PC-3 (cell line): ENCODE results near the gene COL9A3. TPM values are rescaled to one million over a fixed set of nuclear protein-coding genes. Genes with fewer than 3 reads are reported as not detected.
A peak's percentile ranks its signal among the peaks of the same experiment; 100 is the strongest.

ENCODE experiments used
- ATAC-seq: fragments of 200-7000 bp; cut with Tn5 transposase; 2 replicates; pipeline ENCODE4 v1.9.1; 2020; ENCODE audit warnings: mild to moderate bottlenecking, moderate library complexity
- BruUV-seq: library from RNA; stranded (reverse); fragments of 400-500 nt; replicated peaks from 2 replicates; lab custom pipeline; 2021; lab: Mats Ljungman, UMichigan
- CTCF ChIA-PET: fragments of 300-600 bp; sonication (Branson Sonifier 250); formaldehyde crosslinking; loops from one replicate; lab custom pipeline; 2022; ENCODE audit warnings: antibody characterized with exemption; lab: Charles Lee
- POLR2A ChIA-PET: fragments of 300-600 bp; sonication (Branson Sonifier 250); formaldehyde crosslinking; loops from one replicate; lab custom pipeline; 2022; ENCODE audit warnings: antibody characterized with exemption; ENCODE audit not compliant: unreplicated experiment; lab: Charles Lee
- DNase-seq: peaks from one replicate; pipeline ENCODE4 v3.0.0-alpha.2; 2015
- H2AFZ ChIP-seq: fragments of 300-600 bp; sonication (generic); 2 replicates; pipeline ENCODE4 v1.6.0; 2016; ENCODE audit warnings: antibody characterized with exemption, low read length
- H3F3A ChIP-seq: fragments of 300-600 bp; sonication (generic); one replicate; pipeline ENCODE4 v1.6.0; 2017; ENCODE audit warnings: antibody characterized with exemption, low read length, control low read depth, mild to moderate bottlenecking; ENCODE audit not compliant: unreplicated experiment
- H3K27ac ChIP-seq: fragments of 300-600 bp; sonication (generic); 2 replicates; pipeline ENCODE4 v1.5.1; 2016; ENCODE audit warnings: mild to moderate bottlenecking, low read length
- H3K27me3 ChIP-seq: fragments of 300-600 bp; sonication (generic); 2 replicates; pipeline ENCODE4 v1.6.1; 2016; ENCODE audit warnings: low read length, mixed read lengths
- H3K36me3 ChIP-seq: fragments of 300-600 bp; sonication (generic); 2 replicates; pipeline ENCODE4 v1.6.1; 2016; ENCODE audit warnings: low read depth, mixed run types, low read length, mixed read lengths
- H3K4me1 ChIP-seq: fragments of 300-600 bp; sonication (generic); 2 replicates; pipeline ENCODE4 v1.5.1; 2016; ENCODE audit warnings: low read length; ENCODE audit not compliant: insufficient read depth
- H3K4me2 ChIP-seq: fragments of 300-600 bp; sonication (generic); 2 replicates; pipeline ENCODE4 v1.6.0; 2016; ENCODE audit warnings: low read length
- H3K4me3 ChIP-seq: fragments of 300-600 bp; sonication (generic); 2 replicates; pipeline ENCODE4 v1.5.1; 2016; ENCODE audit warnings: mild to moderate bottlenecking, low read length, mixed read lengths
- H3K79me2 ChIP-seq: fragments of 300-600 bp; sonication (generic); 2 replicates; pipeline ENCODE4 v1.6.1; 2017; ENCODE audit warnings: low read length, mixed read lengths
- H3K9ac ChIP-seq: fragments of 300-600 bp; sonication (generic); 2 replicates; pipeline ENCODE4 v1.6.0; 2016; ENCODE audit warnings: mild to moderate bottlenecking, low read length
- H3K9me2 ChIP-seq: fragments of 300-600 bp; sonication (generic); replicated peaks from 2 replicates; pipeline ENCODE4 v1.6.1; 2016; ENCODE audit warnings: mixed run types, low read length, mixed read lengths
- H3K9me3 ChIP-seq: fragments of 300-600 bp; sonication (generic); 2 replicates; pipeline ENCODE4 v1.6.1; 2016; ENCODE audit warnings: low read length, mixed read lengths
- H4K20me1 ChIP-seq: fragments of 300-600 bp; sonication (generic); 2 replicates; pipeline ENCODE4 v1.6.1; 2016; ENCODE audit warnings: low read length, mixed read lengths
- CTCF ChIP-seq: fragments of 300-600 bp; sonication (generic); conservative IDR thresholded peaks from 2 replicates; pipeline ENCODE4 v1.5.1; 2017; ENCODE audit warnings: antibody characterized with exemption, low read depth, mild to moderate bottlenecking, low read length
- EZH2 ChIP-seq: fragments of 300-600 bp; sonication (generic); IDR thresholded peaks from one replicate; pipeline ENCODE4 v1.6.1; 2017; ENCODE audit warnings: antibody characterized with exemption, mild to moderate bottlenecking, low read length; ENCODE audit not compliant: unreplicated experiment
- EZH2phosphoT487 ChIP-seq: fragments of 300-600 bp; sonication (generic); IDR thresholded peaks from 2 replicates; pipeline ENCODE4 v1.6.1; 2018; ENCODE audit warnings: mild to moderate bottlenecking, antibody characterized with exemption, low read length, borderline replicate concordance
- intact Hi-C: fragments of 100-400 bp; cut with micrococcal nuclease; formaldehyde crosslinking; loops from 2 replicates; pipeline ENCODE4 v1.9.0; 2023
- total RNA-seq: library from RNA; depleted of rRNA; stranded (reverse); fragments of >200 nt; gene quantifications from 2 replicates; pipeline ENCODE4 v1.2.3, GENCODE V29; 2014

The COL9A3 gene
- total RNA-seq, 1 experiment from 2014 or later, result 14.3 TPM

- H3K9me3 ChIP-seq, result no peaks in the 10 kb centered on the region
- no peak overlapping the region for H3K4me2 ChIP-seq
- H4K20me1 ChIP-seq, result peaks cover 21% of the 10 kb centered on the region
- no peak overlapping the region for H3K4me3 ChIP-seq
- no peak for DNase-seq
- no peak overlapping the region for H3K9ac ChIP-seq
- POLR2A ChIA-PET, result no interaction called here
- CTCF ChIA-PET, result no interaction called here
- BruUV-seq, result no TSS peak
- intact Hi-C loops, result no loop called here
- no peaks in the 10 kb centered on the region for H3K9me2 ChIP-seq
- H2AFZ ChIP-seq, result no peak overlapping the region
- peaks cover 60% of the 10 kb centered on the region for H3K79me2 ChIP-seq
- TF ChIP-seq EZH2phosphoT487, result no peak
- no peak for TF ChIP-seq CTCF
- no peak for TF ChIP-seq EZH2
- peaks cover 16% of the 10 kb centered on the region for H3K4me1 ChIP-seq
- ATAC-seq, result no peak
- H3K27ac ChIP-seq, result no peak overlapping the region
- peaks cover 14% of the 10 kb centered on the region; the same call in 1 of the 2 replicates for H3K36me3 ChIP-seq
- H3F3A ChIP-seq, result no peaks in the 10 kb centered on the region
- no peaks in the 10 kb centered on the region for H3K27me3 ChIP-seq
Observed at GRCh38 chr20:62858058-62858830, 41.4 kb downstream of the COL9A3 start.

GRCh38 chr20:62859721-62860120, 42.9 kb downstream of the COL9A3 start:
- Histone ChIP-seq H4K20me1 (peaks cover 14% of the 10 kb centered on the region), H3K4me3 (peak overlapping the region; percentile 81), H3K9me2 (no peaks in the 10 kb centered on the region), H3K4me1 (peaks cover 16% of the 10 kb centered on the region), H3K4me2 (peak overlapping the region; percentile 98), H3F3A (no peaks in the 10 kb centered on the region), H3K79me2 (peaks cover 48% of the 10 kb centered on the region), H3K36me3 (peaks cover 3% of the 10 kb centered on the region; the same call in 1 of the 2 replicates), H2AFZ (no peak overlapping the region), H3K27ac (no peak overlapping the region), H3K27me3 (no peaks in the 10 kb centered on the region), H3K9ac (peak overlapping the region; percentile 76; the same call in 1 of the 2 replicates), H3K9me3 (no peaks in the 10 kb centered on the region)
- CTCF ChIA-PET, result interaction anchor here (0.6 kb wide), 1 partner anchor 65 kb away, joined by 3 read pairs; no protein-coding TSS in a partner anchor
- BruUV-seq, result TSS peak; percentile 31
- TF ChIP-seq EZH2 (no peak), EZH2phosphoT487 (no peak), CTCF (no peak)
- no peak for ATAC-seq
- intact Hi-C loops, result loop anchor here (1.0 kb wide), 1 partner anchor 37 kb away; no protein-coding TSS in a partner anchor
- POLR2A ChIA-PET, result no interaction called here
- DNase-seq, result no peak
